HCT116 (cell line): ENCODE results near the gene MAGOHB.
"Not testable (repeated sequence)": the region's sequence is repeated elsewhere in the genome, so short reads cannot be mapped to it uniquely, and the experiment has no call there.

Experiments used
- CBX3 ChIP-seq: IDR thresholded peaks from 2 replicates; pipeline ENCODE4 v1.6.1; 2012; ENCODE audit warnings: low read depth
- CTCF ChIP-seq, 3 experiments: fragments of 200-600 bp in 1 of 3; sonication (generic) in 1 of 3; IDR thresholded peaks in 2 of 3; conservative IDR thresholded peaks in 1 of 3; 2 replicates each; pipeline ENCODE4 v1.5.1; 2012 to 2017; ENCODE audit warnings: low read depth in 2 of 3, low read length in 2 of 3, antibody characterized with exemption in 1 of 3, borderline replicate concordance in 1 of 3, control low read depth in 1 of 3, mild to moderate bottlenecking in 1 of 3, mixed read lengths in 1 of 3, mixed run types in 1 of 3, moderate library complexity in 1 of 3; ENCODE audit not compliant: insufficient read depth in 1 of 3
- EGR1 ChIP-seq: IDR thresholded peaks from 2 replicates; pipeline ENCODE4 v1.6.1; 2012; ENCODE audit warnings: low read depth
- EZH2 ChIP-seq: fragments of 200-600 bp; sonication (generic); IDR thresholded peaks from 2 replicates; pipeline ENCODE4 v1.6.1; 2017; ENCODE audit warnings: antibody characterized with exemption, mixed run types
- POLR2A ChIP-seq: IDR thresholded peaks from 2 replicates; pipeline ENCODE4 v1.7.0; 2011; ENCODE audit warnings: borderline replicate concordance; ENCODE audit not compliant: insufficient read depth, insufficient read length; ENCODE audit errors: extremely low read depth
- POLR2AphosphoS5 ChIP-seq: IDR thresholded peaks from 2 replicates; pipeline ENCODE4 v1.6.1; 2011; ENCODE audit warnings: mild to moderate bottlenecking, low read depth, low read length, moderate library complexity
- RAD21 ChIP-seq: IDR thresholded peaks from 2 replicates; pipeline ENCODE4 v1.6.1; 2012; ENCODE audit warnings: low read depth, mild to moderate bottlenecking
- REST ChIP-seq: IDR thresholded peaks from 2 replicates; pipeline ENCODE4 v1.6.1; 2012; ENCODE audit warnings: low read depth
- SRF ChIP-seq: IDR thresholded peaks from 2 replicates; pipeline ENCODE4 v1.6.1; 2012; ENCODE audit warnings: low read depth
- ZFX ChIP-seq: fragments of 450-650 bp; IDR thresholded peaks from 2 replicates; pipeline ENCODE4 v1.6.1; 2017

- not testable (repeated sequence) for TF ChIP-seq CTCF (IDR thresholded peaks at IDR 0.05 in 2 of 3, conservative IDR thresholded peaks at IDR 0.05 in 1 of 3; ENCODE audit: borderline replicate concordance in 1 of 3, insufficient read depth in 1 of 3, low read depth in 2 of 3, low read length in 2 of 3); POLR2A; EZH2; ZFX; CBX3; POLR2AphosphoS5; REST; SRF; RAD21; EGR1
Measured at GRCh38 chr12:10611258-10611657, 2.2 kb downstream of the MAGOHB start.
